Transverse colon (tissue), 3 donors: ENCODE measurements around the gene FABP3.

Experiments used
- EP300 ChIP-seq: sonication (generic); formaldehyde crosslinking; IDR thresholded peaks from one replicate; pipeline ENCODE4 v1.6.1; 2017; ENCODE audit warnings: antibody characterized with exemption, low read depth
- TF ChIP-seq, protein P1 (sequence below), 5 experiments: fragments of 200-600 bp in 3 of 5; fragments of 450-650 bp in 2 of 5; sonication (generic) in 3 of 5; IDR thresholded peaks; 1 replicate in 2 of 5; 2 replicates in 3 of 5; pipeline ENCODE4 v1.5.1; 2016 to 2017; ENCODE audit warnings: antibody characterized with exemption in 5 of 5, inconsistent platforms in 3 of 5, mild to moderate bottlenecking in 2 of 5, moderate library complexity in 1 of 5

DNA sequence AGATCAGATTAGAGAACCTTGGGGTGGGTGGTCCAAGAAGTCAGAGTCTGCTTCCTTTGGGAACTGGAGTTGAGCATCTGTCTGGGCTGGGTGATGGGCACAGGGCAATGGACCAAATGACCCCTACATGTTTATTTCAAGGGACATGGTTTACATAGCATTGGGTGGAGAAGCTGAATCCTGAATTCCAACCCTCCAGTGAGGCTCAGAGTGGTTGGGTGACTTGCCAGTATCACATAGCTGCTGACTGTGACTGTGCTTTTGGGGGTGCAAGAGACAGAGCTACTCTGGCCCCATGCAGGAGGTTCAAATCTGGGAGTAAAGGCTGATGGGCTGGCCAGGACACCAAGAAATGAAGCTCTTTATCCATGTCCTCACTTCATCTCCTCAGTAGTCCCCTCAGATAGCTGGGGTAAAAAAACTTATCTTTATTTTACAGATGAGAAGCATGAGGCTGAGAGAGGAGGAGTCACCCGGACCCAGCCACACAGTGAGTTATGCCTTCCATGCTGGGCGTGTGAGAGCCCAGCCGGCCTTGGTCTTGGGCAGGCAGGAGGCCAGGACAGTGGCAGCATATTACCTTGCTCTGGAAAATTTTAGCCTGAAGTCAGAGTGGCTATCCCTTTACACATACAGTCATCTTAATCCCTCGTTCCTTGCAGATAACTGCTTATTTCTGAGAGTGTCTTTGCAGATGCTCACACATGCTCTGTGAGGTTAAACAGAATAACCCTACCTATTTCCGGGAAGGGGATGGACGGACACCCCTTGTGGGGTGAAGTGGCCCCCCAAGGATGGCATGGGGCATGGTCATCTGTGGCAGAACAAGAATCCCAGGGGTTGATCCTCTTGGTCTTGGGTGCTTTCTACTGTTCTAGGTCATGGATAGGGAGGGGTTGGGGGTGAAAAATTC lies 37.3 kb upstream of the FABP3 start:
- TF ChIP-seq, protein P1, sequence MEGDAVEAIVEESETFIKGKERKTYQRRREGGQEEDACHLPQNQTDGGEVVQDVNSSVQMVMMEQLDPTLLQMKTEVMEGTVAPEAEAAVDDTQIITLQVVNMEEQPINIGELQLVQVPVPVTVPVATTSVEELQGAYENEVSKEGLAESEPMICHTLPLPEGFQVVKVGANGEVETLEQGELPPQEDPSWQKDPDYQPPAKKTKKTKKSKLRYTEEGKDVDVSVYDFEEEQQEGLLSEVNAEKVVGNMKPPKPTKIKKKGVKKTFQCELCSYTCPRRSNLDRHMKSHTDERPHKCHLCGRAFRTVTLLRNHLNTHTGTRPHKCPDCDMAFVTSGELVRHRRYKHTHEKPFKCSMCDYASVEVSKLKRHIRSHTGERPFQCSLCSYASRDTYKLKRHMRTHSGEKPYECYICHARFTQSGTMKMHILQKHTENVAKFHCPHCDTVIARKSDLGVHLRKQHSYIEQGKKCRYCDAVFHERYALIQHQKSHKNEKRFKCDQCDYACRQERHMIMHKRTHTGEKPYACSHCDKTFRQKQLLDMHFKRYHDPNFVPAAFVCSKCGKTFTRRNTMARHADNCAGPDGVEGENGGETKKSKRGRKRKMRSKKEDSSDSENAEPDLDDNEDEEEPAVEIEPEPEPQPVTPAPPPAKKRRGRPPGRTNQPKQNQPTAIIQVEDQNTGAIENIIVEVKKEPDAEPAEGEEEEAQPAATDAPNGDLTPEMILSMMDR (IDR thresholded peaks at IDR 0.05): no peak
- no peak for TF ChIP-seq EP300
